Immature natural killer cell (primary cell): ENCODE measurements around the gene ZNF367. TPM values are rescaled to one million over a fixed set of nuclear protein-coding genes. Genes with fewer than 3 reads are reported as not detected.

Experiments used
- DNase-seq, 3 donors: peaks; one replicate each; pipeline ENCODE4 v3.0.0; 2022; ENCODE audit warnings: mixed read lengths in 1 of 3
- H3K27ac Mint-ChIP-seq, 6 donors: one replicate each; pipeline ENCODE4 v1.8.0; 2020; ENCODE audit warnings: mixed read lengths in 6 of 6, mild to moderate bottlenecking in 5 of 6, inconsistent platforms in 4 of 6, moderate library complexity in 3 of 6
- H3K27me3 Mint-ChIP-seq, 3 donors: one replicate each; pipeline ENCODE4 v1.8.0; 2020 to 2021; ENCODE audit warnings: low read depth in 3 of 3, mild to moderate bottlenecking in 3 of 3, mixed read lengths in 3 of 3, moderate library complexity in 3 of 3, inconsistent platforms in 1 of 3
- H3K36me3 Mint-ChIP-seq, 3 donors: one replicate each; pipeline ENCODE4 v1.8.0; 2020; ENCODE audit warnings: mixed read lengths in 3 of 3, inconsistent platforms in 2 of 3, mild to moderate bottlenecking in 2 of 3
- H3K4me1 Mint-ChIP-seq, 2 donors: one replicate each; pipeline ENCODE4 v1.8.0; 2020; ENCODE audit warnings: inconsistent platforms in 2 of 2, mild to moderate bottlenecking in 2 of 2, mixed read lengths in 2 of 2, moderate library complexity in 1 of 2
- H3K4me3 Mint-ChIP-seq, 5 donors: one replicate each; pipeline ENCODE4 v1.8.0; 2020; ENCODE audit warnings: mild to moderate bottlenecking in 5 of 5, mixed read lengths in 5 of 5, inconsistent platforms in 3 of 5, moderate library complexity in 3 of 5
- H3K9me3 Mint-ChIP-seq, 6 donors: one replicate each; pipeline ENCODE4 v1.8.0; 2020; ENCODE audit warnings: mild to moderate bottlenecking in 6 of 6, mixed read lengths in 6 of 6, inconsistent platforms in 4 of 6, moderate library complexity in 3 of 6
- polyA plus RNA-seq, 3 donors: library from polyadenylated mRNA; unstranded; fragments of 300-500 nt; fragmentation: Illumina TruSeq; gene quantifications; one replicate each; pipeline ENCODE4 v1.2.3, GENCODE V29; 2021

The ZNF367 gene
- polyA plus RNA-seq, 3 donors from 2014 or later, result 0.84 to 1.0 (median 0.84) TPM

DNA sequence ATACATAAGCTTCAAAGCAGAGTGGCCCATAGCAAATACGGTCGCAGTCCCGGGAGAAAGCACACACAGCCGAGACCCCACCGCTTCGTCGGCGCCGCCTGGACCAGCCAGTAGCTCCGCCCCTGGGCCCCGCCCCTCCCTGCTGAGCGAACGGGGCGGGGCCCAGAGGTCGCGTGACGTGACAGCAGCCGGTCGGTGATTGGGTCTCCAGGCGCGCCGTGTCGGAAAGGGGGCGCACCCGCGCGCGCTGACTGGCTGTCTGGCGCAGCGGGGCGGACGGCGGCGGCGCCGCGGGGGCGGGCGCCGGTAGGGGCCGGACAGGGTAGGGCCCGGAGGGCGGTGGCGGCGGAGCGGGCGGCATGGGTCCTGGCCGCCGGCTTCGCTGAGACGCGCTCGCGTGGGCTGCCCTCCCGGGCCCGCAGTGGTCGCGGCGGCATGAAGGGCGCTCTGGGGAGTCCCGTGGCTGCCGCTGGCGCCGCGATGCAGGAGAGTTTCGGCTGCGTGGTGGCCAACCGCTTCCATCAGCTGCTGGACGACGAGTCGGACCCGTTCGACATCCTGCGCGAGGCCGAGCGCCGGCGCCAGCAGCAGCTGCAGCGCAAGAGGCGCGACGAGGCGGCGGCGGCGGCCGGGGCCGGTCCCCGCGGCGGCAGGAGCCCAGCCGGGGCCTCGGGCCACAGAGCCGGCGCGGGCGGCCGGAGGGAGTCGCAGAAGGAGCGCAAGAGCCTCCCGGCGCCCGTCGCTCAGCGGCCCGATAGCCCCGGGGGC lies 31.9 kb upstream of the ZNF367 start, which contains the start of gene HABP4:
Gene HABP4, plus strand, starts transcription at position 325 of the 768 bp plus-strand sequence. Its CDS starts 111 bp downstream, at position 436.
- peaks cover 14 to 18% of the 10 kb centered on the region in 2 donors for H3K4me1 Mint-ChIP-seq
- DNase-seq, result peak; percentile 93 to 95 (median 95)
- H3K27ac Mint-ChIP-seq, result peak within 1 kb of the TSS; percentile 58 to 87 (median 72)
- H3K27me3 Mint-ChIP-seq, result peaks cover 2 to 8% (median 2%) of the 10 kb centered on the region in 3 donors
- H3K9me3 Mint-ChIP-seq, result no peaks in the 10 kb centered on the region
- H3K36me3 Mint-ChIP-seq, result peaks cover 0 to 4% (median 3%) of the 10 kb centered on the region in 3 donors
- H3K4me3 Mint-ChIP-seq, result peak within 1 kb of the TSS; percentile 83 to 89 (median 88)

DNA sequence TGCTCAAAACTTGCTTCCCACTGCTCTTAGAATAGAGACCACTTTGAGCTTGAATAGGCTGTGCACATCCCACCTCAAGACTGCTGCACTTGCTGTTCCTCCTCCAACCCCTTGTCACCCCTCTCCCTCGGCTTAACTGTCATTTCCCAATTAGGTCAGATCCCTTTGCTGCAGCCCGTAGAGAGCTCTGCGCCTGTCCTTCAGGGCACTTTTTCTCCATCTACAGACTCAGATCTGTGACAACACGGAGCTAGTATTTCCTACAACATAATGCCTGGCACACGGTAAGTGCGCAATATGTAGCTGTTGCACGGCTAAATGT lies 31.3 kb upstream of the ZNF367 start:
- Mint-ChIP-seq H3K27ac (peak overlapping the region in 5 of 6 donors; percentile 58 to 87 (median 76)), H3K27me3 (peaks cover 2 to 8% (median 2%) of the 10 kb centered on the region in 3 donors), H3K36me3 (peaks cover 0 to 4% (median 3%) of the 10 kb centered on the region in 3 donors), H3K9me3 (no peaks in the 10 kb centered on the region), H3K4me3 (peak overlapping the region; percentile 75 to 84 (median 79)), H3K4me1 (peaks cover 14 to 18% of the 10 kb centered on the region in 2 donors)
- no peak for DNase-seq

DNA sequence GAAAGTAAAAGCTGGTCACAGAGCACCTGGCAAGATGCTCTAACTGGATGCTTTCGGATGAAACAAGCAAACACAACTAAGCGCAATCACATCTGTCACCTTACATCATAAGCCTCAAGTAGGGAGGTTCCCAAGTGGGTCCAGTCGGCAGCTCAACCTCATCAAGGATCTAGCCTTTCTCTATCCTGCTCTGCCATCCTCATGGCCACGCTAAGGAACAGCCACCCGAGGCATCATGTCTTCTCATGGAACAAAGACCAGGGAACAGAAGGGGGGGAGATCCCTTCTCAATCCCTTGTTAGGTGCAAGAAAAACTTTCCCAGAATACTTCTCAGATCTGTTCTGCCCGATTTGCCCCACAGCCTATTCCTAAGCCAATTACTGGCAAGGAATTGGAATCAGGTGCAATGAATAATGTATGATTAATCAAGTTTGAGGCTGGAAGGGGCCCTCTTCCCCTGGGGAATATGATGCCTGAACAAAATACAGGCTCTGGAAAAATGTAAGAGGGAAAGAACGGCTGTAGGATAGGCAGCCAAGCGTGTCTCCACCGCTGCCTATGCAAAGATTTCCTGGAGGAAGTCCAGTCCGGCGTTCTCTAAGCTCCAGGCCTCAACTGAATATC lies 30.5 kb upstream of the ZNF367 start:
- Mint-ChIP-seq H3K4me1 (peaks cover 14 to 18% of the 10 kb centered on the region in 2 donors), H3K27ac (no peak overlapping the region), H3K27me3 (peaks cover 2 to 8% (median 2%) of the 10 kb centered on the region in 3 donors), H3K4me3 (peak overlapping the region in 2 of 5 donors; percentile 79 to 84), H3K9me3 (no peaks in the 10 kb centered on the region), H3K36me3 (peaks cover 0 to 2% (median 2%) of the 10 kb centered on the region in 3 donors)
- DNase-seq, result no peak

DNA sequence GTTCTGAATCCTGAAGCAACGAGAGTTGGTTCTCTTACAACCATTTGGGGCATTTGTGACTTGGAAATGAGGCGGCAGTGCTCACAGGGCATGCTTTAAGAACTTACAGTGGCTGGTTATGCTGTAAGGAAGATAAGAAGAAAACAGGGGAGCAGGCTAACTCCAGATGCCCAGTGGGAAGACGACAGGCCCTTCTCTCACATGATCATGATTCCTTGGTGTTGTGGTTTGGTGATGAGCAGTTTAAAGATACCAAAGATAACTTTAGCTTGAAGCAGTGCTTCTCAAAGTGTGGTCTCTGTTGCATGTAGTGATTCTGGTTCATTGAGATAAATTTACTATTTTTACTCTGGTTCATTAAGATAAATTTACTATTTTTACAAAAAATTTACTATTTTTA lies 29.2 kb upstream of the ZNF367 start:
- Mint-ChIP-seq H3K27ac (no peak overlapping the region), H3K4me1 (peaks cover 14 to 15% of the 10 kb centered on the region in 2 donors), H3K9me3 (no peaks in the 10 kb centered on the region), H3K36me3 (no peaks in the 10 kb centered on the region), H3K27me3 (peaks cover 2 to 10% (median 2%) of the 10 kb centered on the region in 3 donors), H3K4me3 (no peak overlapping the region)
- DNase-seq, result no peak

DNA sequence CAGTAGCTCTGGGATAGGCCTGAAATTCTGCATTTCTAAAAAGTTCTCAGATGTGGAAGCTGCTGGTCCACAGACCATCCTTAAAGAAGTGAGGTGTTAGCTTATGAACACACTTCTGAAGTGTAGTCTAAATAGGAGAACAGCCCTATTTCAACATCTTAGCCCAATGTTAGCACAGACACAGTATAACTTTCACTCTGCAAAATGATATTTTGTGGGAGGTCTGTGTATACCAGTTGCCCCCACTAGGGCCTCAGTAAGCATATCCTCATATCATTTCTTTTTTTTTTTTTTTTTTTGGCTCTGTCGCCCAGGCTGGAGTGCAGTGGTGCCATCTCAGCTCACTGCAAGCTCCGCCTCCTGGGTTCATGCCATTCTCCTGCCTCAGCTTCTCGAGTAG lies 24.3 kb upstream of the ZNF367 start:
- DNase-seq, result no peak
- H3K27me3 Mint-ChIP-seq, result peaks cover 0 to 8% (median 2%) of the 10 kb centered on the region in 3 donors

DNA sequence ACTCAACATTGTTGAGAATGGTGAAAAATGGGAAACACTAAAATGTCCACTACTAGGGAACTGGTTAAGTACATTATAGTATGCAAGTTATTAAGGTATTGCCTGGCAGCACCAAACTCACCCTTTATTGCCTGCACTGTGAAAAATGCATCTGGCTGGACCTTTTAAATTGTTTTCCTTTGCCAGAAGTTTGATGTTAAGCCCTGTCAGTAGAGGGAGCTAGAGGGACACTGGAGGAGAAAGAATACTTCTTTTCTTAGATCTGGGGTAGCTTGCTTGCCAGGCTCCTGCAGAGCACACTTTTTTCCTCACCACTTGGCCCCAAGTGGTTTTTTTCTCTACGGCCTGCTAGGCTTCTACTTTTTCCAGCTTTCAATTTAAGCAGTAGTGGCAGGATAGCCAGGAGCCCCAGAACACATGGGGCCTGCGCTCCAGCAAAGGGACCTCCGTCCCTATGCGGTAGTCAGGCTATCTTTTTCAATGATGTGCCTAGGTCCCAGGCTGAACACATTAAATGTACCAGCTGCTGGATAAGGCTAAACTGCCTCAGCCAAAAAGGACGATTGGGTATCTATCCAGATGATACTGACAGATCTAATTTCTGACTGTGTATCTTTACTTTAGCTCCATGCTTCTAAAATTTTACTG lies 23.8 kb upstream of the ZNF367 start:
- Mint-ChIP-seq H3K36me3 (peaks cover 0 to 4% (median 0%) of the 10 kb centered on the region in 3 donors), H3K27ac (no peak overlapping the region), H3K4me3 (no peak overlapping the region), H3K4me1 (peaks cover 1% of the 10 kb centered on the region in 2 donors), H3K27me3 (peaks cover 0 to 8% (median 2%) of the 10 kb centered on the region in 3 donors), H3K9me3 (no peaks in the 10 kb centered on the region)
- DNase-seq, result peak in 1 of 3 donors; percentile 6

More for the DNA sequence above, 24.3 kb upstream of the ZNF367 start:
- H3K36me3 Mint-ChIP-seq, result peaks cover 0 to 4% (median 0%) of the 10 kb centered on the region in 3 donors
- no peaks in the 10 kb centered on the region for H3K4me1 Mint-ChIP-seq
- H3K27ac Mint-ChIP-seq, result no peak overlapping the region
- H3K4me3 Mint-ChIP-seq, result no peak overlapping the region
- no peaks in the 10 kb centered on the region for H3K9me3 Mint-ChIP-seq

DNA sequence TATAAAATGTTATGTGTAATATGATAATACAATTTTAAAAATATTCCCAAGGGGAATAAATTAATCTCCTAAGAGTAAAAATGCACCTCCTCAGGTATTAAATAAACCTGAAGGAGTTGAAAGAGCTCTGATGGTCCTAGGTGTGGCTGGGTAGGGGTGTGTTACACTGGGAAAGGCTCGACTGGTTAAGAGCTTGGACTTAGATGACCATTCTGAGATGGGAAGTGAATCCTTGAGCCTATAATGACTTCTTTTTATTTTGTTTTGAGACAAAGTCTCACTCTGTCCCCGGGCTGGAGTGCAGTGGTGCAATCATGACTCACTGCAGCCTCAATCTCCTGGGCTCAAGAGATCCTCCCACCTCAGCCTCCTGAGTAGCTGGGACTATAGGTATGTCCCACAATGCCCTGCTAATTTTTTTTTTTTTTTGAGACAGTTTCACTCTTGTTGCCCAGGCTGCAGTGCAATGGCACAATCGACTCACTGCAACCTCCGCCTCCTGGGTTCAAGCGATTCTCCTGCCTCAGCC lies 22.6 kb upstream of the ZNF367 start:
- no peaks in the 10 kb centered on the region for H3K9me3 Mint-ChIP-seq
- peaks cover 0 to 4% (median 0%) of the 10 kb centered on the region in 3 donors for H3K36me3 Mint-ChIP-seq
- no peak overlapping the region for H3K27ac Mint-ChIP-seq
- H3K4me3 Mint-ChIP-seq, result no peak overlapping the region
- peaks cover 13% of the 10 kb centered on the region in 2 donors for H3K4me1 Mint-ChIP-seq
- H3K27me3 Mint-ChIP-seq, result peaks cover 0 to 8% (median 2%) of the 10 kb centered on the region in 3 donors
- no peak for DNase-seq

DNA sequence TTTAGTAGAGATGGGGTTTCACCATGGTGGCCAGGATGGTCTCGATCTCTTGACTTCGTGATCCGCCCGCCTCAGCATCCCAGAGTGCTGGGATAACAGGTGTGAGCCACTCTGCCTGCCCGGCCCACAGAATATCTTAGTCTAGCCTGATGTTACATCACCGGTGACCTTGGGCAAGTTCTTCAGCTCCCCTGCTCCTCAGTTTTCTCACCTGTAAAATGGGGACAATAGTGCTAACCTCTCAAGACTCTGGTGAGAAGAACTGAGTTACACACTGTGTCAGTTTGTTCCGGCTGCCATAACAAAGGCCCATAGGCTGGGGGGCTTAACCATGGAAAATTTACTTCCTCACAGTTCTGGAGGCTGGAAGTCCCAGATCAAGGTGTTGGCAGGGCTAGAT lies 19.3 kb upstream of the ZNF367 start:
- DNase-seq, result no peak
- peaks cover 0 to 4% (median 0%) of the 10 kb centered on the region in 3 donors for H3K36me3 Mint-ChIP-seq
- H3K9me3 Mint-ChIP-seq, result no peaks in the 10 kb centered on the region
- no peak overlapping the region for H3K4me3 Mint-ChIP-seq
- H3K27ac Mint-ChIP-seq, result no peak overlapping the region
- H3K4me1 Mint-ChIP-seq, result peaks cover 19 to 20% of the 10 kb centered on the region in 2 donors
- peaks cover 5 to 10% (median 6%) of the 10 kb centered on the region in 3 donors for H3K27me3 Mint-ChIP-seq

DNA sequence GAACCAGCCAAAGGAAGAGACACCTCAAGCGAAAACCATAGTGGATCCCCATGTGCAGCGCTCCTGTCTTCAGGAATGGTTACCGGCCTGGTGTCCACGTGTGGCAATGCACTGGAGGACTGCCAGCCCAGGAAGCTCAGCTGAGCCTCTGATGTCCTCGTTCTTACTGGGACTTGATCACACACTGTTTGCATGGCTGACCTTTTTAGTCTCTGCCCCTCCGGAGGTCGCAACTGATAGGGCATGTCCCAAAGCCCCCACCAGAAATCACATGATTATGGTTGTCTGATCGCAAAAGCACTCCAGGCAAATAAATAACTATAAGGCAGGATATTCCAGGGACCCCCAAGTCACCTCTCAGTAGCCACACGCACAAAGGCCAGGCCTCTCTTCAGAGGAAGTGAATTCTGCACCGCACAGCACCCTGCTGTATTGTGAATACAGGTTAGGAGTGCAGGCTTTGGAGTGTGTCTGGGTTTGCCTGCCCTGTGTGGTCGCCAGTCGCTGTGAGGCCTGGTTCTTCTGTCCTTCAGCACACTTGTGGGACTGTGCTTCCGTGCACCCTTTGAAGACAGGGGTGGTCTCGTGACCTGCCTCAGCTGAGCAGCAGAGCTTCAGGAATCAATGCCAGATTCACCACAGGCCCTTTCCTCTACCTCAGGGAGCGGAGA lies 18.4 kb upstream of the ZNF367 start:
- H3K36me3 Mint-ChIP-seq, result peaks cover 0 to 2% (median 0%) of the 10 kb centered on the region in 3 donors
- H3K4me1 Mint-ChIP-seq, result peaks cover 19 to 20% of the 10 kb centered on the region in 2 donors
- peaks cover 4 to 10% (median 6%) of the 10 kb centered on the region in 3 donors for H3K27me3 Mint-ChIP-seq
- no peaks in the 10 kb centered on the region for H3K9me3 Mint-ChIP-seq
- no peak for DNase-seq
- H3K27ac Mint-ChIP-seq, result peak overlapping the region in 2 of 6 donors; percentile 51 to 66
- peak overlapping the region in 2 of 5 donors; percentile 9 to 45 for H3K4me3 Mint-ChIP-seq

DNA sequence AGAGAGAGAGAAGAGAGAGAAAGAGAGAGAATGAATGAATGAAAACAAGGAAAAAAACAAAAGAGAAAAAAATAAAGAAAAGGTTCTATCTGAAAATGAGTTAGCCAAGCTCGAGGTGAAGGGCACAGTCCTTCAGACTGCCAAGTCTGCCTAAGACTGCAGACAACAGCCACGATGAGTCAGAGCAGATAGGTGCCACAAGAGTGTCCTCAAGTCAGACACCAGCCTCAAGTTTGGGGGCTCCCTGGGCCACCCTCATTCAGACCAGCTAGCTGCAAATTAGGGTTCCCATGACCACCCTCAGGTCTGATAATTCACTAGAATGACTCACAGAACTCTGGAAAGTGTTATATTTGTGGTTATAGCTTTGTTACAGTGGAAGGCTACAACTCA lies 17.9 kb upstream of the ZNF367 start:
- Mint-ChIP-seq H3K27me3 (peaks cover 3 to 10% (median 6%) of the 10 kb centered on the region in 3 donors), H3K4me3 (peak overlapping the region in 2 of 5 donors; percentile 9 to 45), H3K4me1 (peaks cover 19 to 20% of the 10 kb centered on the region in 2 donors), H3K9me3 (no peaks in the 10 kb centered on the region), H3K27ac (peak overlapping the region in 5 of 6 donors; percentile 2 to 66 (median 42)), H3K36me3 (no peaks in the 10 kb centered on the region)
- peak; percentile 39 to 66 (median 55) for DNase-seq

DNA sequence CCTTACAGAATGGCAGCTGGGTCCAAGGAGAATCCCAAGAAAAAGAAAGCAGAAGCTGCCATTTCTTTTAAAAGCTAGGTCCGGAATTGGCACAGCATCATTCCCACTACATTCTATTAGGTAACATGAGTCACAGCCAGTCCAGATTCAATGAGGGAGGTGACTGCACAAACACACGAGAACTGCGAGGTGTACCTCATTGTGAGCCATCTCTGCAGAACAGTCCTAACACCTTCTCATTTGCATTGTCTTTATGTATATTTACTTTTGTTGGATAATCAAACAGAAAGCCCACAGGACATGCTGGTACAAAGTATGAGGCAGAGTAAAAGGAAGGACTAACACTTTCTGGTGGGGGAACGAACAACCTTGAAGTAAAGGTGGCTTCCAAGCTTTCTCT lies 17.2 kb upstream of the ZNF367 start:
- no peaks in the 10 kb centered on the region for H3K36me3 Mint-ChIP-seq
- H3K27ac Mint-ChIP-seq, result peak overlapping the region in 3 of 6 donors; percentile 5 to 66 (median 61)
- H3K4me3 Mint-ChIP-seq, result no peak overlapping the region
- no peaks in the 10 kb centered on the region for H3K9me3 Mint-ChIP-seq
- peaks cover 19 to 20% of the 10 kb centered on the region in 2 donors for H3K4me1 Mint-ChIP-seq
- H3K27me3 Mint-ChIP-seq, result peaks cover 3 to 10% (median 6%) of the 10 kb centered on the region in 3 donors
- DNase-seq, result no peak

DNA sequence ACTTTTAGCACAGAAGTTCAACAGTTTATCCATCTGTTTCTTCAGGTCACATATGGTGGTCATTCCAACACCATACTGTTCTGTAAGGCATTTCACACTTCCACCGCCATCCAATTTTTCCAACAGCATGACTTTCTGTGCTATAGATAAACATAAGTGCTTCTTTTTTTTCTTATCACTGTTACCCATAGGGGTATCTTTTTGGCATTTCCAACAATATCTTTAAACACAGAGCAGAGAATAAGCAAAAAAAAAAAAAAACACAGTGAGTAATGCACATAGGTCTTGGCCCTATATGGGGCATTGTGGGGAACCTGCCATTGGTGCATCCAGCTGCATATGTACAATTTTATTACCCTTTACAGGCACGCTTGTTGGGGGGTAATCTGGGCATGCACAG lies 12.2 kb upstream of the ZNF367 start:
- no peaks in the 10 kb centered on the region for H3K9me3 Mint-ChIP-seq
- peaks cover 17 to 24% of the 10 kb centered on the region in 2 donors for H3K4me1 Mint-ChIP-seq

DNA sequence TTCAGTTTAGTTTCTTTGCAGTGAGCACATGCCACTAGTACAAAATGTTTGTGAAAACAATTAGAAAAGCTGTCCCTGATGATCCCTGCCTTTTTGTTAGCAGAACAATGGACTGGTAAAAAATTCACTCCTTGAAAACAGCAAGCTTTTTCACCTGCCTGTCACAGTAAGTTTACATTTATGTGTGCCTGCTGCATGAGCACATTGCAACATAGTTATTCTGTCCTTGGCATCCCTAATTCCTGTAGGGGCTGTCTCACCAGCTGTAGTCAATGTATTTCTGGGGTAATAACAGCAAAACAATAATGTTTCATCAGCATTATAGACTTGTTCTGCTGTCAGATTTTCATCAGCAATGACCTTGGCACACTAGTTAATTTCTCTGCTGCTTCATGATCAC lies 11.6 kb upstream of the ZNF367 start:
- Mint-ChIP-seq H3K27ac (no peak overlapping the region), H3K9me3 (no peaks in the 10 kb centered on the region), H3K27me3 (peaks cover 3 to 13% (median 4%) of the 10 kb centered on the region in 3 donors), H3K4me1 (peaks cover 21 to 27% of the 10 kb centered on the region in 2 donors), H3K4me3 (no peak overlapping the region), H3K36me3 (no peaks in the 10 kb centered on the region)
- no peak for DNase-seq

More for the DNA sequence above, 12.2 kb upstream of the ZNF367 start:
- H3K27ac Mint-ChIP-seq, result no peak overlapping the region
- H3K4me3 Mint-ChIP-seq, result no peak overlapping the region
- H3K27me3 Mint-ChIP-seq, result peaks cover 3 to 13% (median 4%) of the 10 kb centered on the region in 3 donors
- no peaks in the 10 kb centered on the region for H3K36me3 Mint-ChIP-seq
- no peak for DNase-seq
